ENCODE results near the gene PRKG1.
A peak's percentile ranks its signal among the peaks of the same experiment; 100 is the strongest.
"Not testable (repeated sequence)": the region's sequence is repeated elsewhere in the genome, so short reads cannot be mapped to it uniquely, and the experiment has no call there.

Gene PRKG1

GRCh38 chr10:52215745-52216361 is 1141.6 kb downstream of the PRKG1 start:
- peak; percentile 85 for DNase-seq (ENCODE audit: low spot score)

DNA sequence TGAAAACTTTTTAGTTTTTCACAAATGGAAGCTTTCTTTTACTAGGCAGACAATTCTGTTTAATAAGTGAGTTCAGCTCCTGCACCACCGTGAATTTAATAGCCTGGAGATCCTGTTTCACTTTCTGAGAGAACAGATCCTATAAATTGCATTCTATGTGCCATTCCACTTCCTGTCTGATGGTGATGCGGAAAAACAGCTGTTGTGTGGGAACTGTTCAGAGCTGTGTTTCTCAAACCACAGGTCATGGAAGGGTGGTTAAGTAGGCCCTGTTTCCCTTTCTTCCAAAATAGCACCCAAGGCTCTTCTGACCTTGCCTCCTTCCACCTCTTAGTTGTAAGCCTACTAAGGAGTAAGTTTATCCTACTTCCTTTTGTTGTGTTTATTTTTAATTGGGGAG is 1142.6 kb downstream of the PRKG1 start:
- DNase-seq (ENCODE audit: low spot score) = peak; percentile 67

- DNase-seq (ENCODE audit: low spot score) = no peak
Observed at GRCh38 chr10:52217531-52217930, 1143.2 kb downstream of the PRKG1 start.

- DNase-seq (ENCODE audit: low spot score) = no peak
Observed at GRCh38 chr10:52220947-52221346, 1146.7 kb downstream of the PRKG1 start.

DNA sequence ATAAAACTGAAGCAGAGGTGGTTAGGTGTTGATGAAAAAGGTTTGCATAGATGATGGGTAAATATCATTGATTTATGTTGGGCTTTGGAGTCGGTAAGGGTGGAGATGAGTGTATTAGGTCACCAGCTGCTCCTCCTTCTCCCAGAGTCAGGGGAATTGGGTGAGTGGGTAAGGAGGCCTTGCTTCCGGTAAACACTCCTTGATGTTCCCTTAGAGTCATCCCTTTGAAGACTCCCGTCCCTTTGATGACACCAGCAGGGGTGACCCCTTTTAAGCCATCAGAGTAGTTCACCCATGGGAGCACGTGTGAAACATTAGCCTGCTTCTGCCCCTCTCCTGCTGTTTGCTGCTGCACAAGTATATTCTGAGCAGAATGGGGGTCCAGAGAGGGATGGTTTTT is 1147.6 kb downstream of the PRKG1 start:
- DNase-seq (ENCODE audit: low spot score) = no peak

DNA sequence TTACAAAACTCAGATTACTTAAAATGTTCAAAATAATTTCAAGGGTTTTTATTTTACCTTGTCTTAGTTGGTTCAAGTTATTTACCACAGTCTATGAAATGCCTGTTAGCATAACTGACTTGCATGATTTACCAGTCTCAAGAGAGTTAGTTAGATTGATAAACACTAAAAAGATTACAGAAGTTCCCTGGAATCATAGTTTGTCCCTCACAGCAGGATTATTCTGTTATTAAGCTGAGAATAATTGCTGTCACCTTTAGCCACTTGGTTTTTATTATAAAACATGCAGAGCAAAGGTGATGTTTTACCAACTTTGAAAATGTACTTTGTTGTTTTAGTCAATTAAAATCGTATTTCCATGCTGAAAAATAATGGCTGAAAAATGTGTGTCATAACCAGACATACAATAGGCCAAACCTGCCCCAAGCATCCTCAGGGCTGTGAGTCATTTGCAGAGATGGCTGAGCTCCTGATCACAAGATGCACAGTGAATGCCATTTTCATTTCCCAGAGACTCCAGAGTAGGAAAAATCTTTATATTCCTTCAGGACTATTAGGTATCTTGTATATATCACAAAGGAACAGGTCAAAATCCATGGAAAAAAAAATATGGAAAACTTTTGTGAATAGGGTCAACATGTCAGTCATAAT is 1152.0 kb downstream of the PRKG1 start:
- no peak for DNase-seq (ENCODE audit: low spot score)

DNA sequence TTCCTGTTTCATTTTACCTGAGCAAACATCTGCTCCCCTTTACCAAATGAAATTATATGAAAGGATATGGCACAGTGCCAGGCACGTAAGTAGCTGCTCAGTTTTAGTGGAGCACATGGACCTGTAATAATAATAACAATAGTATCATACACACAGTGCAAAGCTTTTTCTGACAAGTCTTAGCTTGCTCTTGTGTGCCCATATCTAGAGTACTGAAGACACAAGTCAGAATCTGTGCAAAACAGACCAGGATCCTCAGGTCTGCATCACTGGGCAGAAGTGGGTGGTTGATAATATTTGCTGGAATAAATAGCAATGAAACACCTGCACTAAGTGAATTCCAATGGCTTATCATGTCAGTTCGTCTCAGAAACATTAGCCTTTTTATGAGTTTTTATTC is 1154.3 kb downstream of the PRKG1 start:
- no peak for DNase-seq (ENCODE audit: low spot score)

DNA sequence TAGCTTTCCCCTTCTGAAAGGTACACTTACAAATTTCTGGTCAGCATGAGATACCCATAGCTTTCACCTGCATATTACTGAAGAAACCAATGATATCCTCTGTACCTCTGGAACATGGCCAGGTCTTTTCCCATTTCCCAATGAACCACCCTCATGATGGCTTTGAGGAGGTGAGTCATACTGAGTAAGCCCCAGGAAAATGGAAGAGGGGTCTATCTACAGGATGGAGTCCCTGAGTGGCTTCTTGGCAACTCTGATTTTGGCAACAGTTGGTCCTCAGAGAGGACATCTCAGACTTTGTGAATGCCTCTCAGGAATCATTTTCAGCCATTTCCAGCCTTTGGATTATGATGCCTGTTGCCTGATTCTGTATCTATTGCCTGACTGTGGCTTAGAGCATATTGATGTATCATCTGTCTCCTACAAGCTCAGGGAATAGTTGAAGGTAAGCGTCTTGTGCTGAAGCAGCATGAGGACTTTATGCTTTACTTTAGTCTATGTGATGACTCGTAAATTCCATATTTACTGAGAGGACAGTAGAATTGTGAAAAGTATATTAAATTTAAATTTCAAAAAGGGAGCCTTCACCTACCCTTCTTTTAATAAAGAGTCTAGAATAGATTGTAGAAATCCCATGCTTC is 1155.1 kb downstream of the PRKG1 start:
- no peak for DNase-seq (ENCODE audit: low spot score)

DNA sequence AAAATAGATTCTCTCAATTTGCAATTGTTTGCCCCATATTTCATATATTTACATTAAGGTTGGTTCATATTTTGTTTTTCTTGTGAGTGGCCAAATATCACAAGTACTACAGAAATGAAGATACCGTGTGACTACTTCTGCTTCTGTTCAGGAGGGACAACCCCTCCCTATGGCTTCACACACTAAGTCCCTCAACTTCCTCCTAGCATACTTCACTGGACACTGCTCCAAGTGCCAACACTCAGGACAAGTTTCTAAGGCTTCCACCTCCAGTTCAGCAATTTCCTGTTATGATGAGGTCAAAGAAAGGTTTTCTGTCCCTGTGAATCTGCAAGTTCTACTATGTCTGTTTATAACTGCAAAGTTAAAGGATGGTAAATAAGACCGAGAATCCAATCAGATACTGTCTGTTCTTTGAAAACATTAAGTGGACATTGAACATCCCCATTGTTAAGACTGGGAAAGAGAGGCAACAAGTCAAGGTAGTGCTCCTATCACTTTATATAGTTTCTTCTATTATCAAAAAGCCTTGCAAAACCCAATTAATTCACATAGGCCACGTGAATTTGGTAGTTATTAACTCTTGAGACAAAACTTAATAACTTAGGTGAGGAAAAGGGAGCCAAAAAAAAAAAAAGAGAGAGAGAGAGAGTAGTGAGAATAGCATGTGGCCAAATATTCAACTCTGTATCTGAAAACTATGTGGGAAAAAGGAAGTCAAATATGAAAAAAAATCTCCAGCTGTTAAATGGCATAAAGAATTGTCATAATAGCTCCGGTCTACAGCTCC is 1158.5 kb downstream of the PRKG1 start:
- DNase-seq (ENCODE audit: low spot score) = no peak

GRCh38 chr10:52233351-52233991 is 1159.2 kb downstream of the PRKG1 start:
- not testable (repeated sequence) for DNase-seq (ENCODE audit: low spot score)

DNA sequence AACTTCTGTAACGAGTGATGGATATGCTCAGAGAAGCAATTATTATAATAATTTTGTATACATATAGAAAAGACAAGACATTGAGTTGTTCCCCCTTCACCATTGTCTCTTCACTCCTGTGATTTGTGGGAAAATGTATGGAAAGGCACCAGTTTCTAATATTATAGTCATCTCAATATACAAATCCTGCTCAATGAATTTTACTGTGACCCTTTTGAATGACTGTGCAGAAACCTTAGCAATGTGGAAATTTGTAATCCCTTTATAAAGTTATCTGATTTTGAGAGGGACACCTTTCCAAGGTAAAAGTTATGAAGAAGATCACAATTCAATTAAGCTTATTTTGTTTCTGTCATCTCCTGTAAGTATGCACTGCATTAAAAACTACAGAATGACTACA is 1165.5 kb downstream of the PRKG1 start:
- no peak for DNase-seq (ENCODE audit: low spot score)

DNA sequence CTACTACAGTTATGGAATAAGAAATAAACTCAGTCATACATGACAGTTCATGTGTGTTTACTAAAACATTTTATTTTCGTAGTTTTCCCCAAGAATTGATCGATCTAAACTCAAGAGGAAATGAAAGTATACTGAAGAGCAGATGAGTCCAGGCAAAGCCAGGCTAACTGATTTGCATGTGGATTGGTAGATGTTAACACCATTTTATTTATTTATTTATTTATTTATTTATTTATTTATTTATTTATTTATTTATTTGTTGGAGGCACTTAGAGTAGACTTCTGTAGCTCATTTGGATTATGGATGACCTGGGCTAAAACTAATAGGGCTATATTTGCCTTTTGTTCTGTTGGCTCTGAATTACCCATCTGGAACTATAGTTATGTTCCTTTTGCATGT is 1171.3 kb downstream of the PRKG1 start:
- DNase-seq (ENCODE audit: low spot score) = no peak

- not testable (repeated sequence) for DNase-seq (ENCODE audit: low spot score)
Observed at GRCh38 chr10:52247929-52248328, 1173.6 kb downstream of the PRKG1 start.

DNA sequence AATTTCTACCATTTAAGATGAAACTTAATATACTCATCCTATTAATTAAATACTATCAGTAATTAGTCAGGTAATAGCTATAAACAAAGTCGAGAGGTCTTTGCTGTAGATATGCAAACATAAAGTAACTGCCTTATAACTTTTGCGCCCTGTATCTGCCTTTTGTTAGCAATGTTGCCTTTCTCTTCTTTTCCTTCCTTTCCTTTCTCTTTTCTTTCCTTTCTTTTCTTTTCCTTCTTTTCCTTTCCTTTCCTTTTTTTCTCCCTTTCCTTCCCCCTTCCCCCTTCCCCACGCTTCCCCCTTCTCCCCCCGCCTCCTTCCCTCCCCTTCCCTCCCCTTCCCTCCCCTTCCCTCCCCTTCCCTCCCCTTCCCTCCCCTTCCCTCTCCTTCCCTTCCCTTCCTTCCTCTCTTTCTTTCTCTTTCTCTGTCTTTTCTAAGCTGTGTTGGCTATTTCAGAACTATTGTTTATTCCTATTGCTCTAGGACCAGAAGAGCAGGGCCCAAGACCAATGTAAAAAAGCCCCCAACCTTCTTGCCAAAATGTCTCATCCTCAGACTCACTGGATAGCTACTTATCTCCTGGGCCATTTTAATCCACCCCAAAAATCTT is 1174.5 kb downstream of the PRKG1 start:
- DNase-seq (ENCODE audit: low spot score) = no peak

DNA sequence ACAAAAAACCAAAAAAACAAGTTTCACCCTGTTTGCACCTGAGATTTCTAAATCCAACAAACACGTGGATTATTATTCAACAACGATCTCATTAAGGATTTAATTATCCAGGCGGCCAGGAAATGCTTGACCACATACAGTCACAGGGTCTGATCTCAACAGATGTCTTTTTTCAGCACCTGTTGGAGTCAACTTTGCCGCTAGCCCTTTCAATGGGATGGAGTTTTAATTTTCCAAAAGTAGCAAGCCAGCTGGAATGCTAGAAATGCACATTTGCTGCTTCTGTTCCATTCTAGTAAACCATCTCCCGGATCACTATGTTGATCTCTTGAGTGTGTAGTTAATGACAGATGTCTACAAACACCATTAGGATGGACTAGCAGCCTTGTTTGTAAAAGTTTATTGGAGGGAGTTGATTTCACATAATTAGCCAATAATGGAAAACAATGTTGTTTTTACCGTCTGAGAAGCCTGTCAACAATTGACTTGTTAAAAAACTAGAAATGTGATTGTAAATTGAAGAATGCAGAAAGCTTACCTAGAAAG is 1175.6 kb downstream of the PRKG1 start:
- peak; percentile 89 for DNase-seq (ENCODE audit: low spot score)

GRCh38 chr10:52250510-52250909 is 1176.2 kb downstream of the PRKG1 start:
- peak; percentile 56 for DNase-seq (ENCODE audit: low spot score)

DNA sequence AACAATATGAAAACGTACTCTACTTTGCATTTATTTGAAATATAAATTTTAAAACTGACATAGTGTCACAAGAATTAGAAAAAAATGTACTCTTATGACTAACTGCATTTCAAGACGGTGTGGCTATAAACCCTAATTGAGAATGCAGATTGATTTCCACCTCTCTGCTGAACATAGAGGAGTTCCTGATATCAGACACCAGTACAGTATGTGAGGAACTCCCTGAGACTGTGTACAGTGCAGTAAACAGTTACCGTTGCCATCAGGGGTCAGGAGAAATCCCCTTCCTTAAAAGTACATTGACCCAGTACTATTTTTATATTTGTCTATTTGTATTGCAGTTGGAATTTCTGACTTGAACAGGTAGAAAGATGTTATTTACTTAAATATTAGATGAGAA is 1178.0 kb downstream of the PRKG1 start:
- peak; percentile 53 for DNase-seq (ENCODE audit: low spot score)

GRCh38 chr10:52256832-52257691 is 1182.8 kb downstream of the PRKG1 start:
- DNase-seq (ENCODE audit: low spot score) = peak; percentile 27

GRCh38 chr10:52257692-52258075 is 1183.4 kb downstream of the PRKG1 start:
- DNase-seq (ENCODE audit: low spot score) = no peak

DNA sequence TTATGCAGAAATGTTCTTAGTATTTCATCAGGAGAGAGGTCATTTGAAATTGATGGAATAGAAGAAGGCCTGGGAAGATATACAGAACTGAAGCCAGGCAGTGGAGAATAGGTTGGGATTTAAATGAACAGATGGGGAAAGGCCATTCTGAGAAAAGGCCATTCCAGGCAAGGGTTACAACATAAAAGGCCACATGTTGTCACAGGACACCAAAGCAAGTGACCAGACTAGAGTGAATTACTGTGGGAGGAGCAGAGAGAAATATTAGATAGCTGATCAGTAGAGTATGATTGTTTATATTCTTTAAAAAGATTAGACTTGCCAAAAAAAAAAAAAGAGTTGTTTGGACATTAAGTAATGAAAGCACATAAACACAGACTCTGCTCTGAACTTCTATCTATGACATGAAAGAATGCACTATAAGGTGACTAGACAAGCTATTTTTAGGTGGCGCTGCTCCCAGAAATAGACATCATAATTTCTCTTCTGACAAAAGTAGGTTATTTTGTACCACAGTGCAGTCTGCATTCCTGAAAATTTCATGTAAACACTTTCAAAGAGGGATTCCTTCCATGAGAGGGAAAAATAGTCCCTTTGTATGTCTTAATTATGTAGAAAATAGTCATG is 1184.6 kb downstream of the PRKG1 start:
- DNase-seq (ENCODE audit: low spot score) = no peak
